Panc1 (cell line): Measurements from ENCODE around the gene ATP6V1E1. TPM values are rescaled to one million over a fixed set of nuclear protein-coding genes. Genes with fewer than 3 reads are reported as not detected.
"Not testable (repeated sequence)": the region's sequence is repeated elsewhere in the genome, so short reads cannot be mapped to it uniquely, and the experiment has no call there.

ENCODE experiments used
- ATAC-seq: fragments of 200-7000 bp; cut with Tn5 transposase; 2 replicates; pipeline ENCODE4 v1.9.1; 2020; ENCODE audit warnings: mild to moderate bottlenecking, moderate library complexity
- BruUV-seq: library from RNA; stranded (reverse); fragments of 400-500 nt; replicated peaks from 2 replicates; lab custom pipeline; 2021; lab: Mats Ljungman, UMichigan
- CTCF ChIA-PET: fragments of 300-600 bp; sonication (Branson Sonifier 250); formaldehyde crosslinking; loops from one replicate; lab custom pipeline; 2022; ENCODE audit warnings: antibody characterized with exemption; lab: Charles Lee
- POLR2A ChIA-PET: fragments of 300-600 bp; sonication (Branson Sonifier 250); formaldehyde crosslinking; loops from one replicate; lab custom pipeline; 2022; ENCODE audit warnings: antibody characterized with exemption; lab: Charles Lee
- DNase-seq: peaks from one replicate; pipeline ENCODE4 v3.0.0-alpha.2; 2010; ENCODE audit warnings: low read depth, low spot score
- H3K27ac ChIP-seq: 2 replicates; pipeline ENCODE4 v1.5.1; 2011; ENCODE audit warnings: mild to moderate bottlenecking, low read length, inconsistent platforms
- H3K27me3 ChIP-seq: fragments of 200-500 bp; sonication (Bioruptor generic); 2 replicates; pipeline ENCODE4 v1.6.0; 2014; ENCODE audit warnings: low read length, inconsistent platforms; ENCODE audit not compliant: control insufficient read depth, insufficient read depth
- H3K36me3 ChIP-seq: fragments of 200-500 bp; sonication (Bioruptor generic); 2 replicates; pipeline ENCODE4 v1.5.1; 2014; ENCODE audit warnings: inconsistent platforms, mild to moderate bottlenecking, low read length, moderate library complexity; ENCODE audit not compliant: control insufficient read depth, insufficient read depth
- H3K4me1 ChIP-seq: 2 replicates; pipeline ENCODE4 v1.5.1; 2011; ENCODE audit warnings: inconsistent platforms, mild to moderate bottlenecking, low read length, moderate library complexity; ENCODE audit not compliant: control insufficient read depth, insufficient read depth
- H3K4me3 ChIP-seq, 2 experiments: 2 replicates each; pipeline ENCODE4 v1.5.1; 2011 to 2012; ENCODE audit warnings: low read depth in 2 of 2, low read length in 2 of 2, mild to moderate bottlenecking in 2 of 2, inconsistent platforms in 1 of 2, moderate library complexity in 1 of 2
- H3K9me3 ChIP-seq: fragments of 200-500 bp; sonication (Bioruptor generic); 2 replicates; pipeline ENCODE4 v1.5.1; 2014; ENCODE audit warnings: low read depth, mild to moderate bottlenecking, inconsistent platforms, low read length, moderate library complexity; ENCODE audit not compliant: control insufficient read depth, insufficient read depth
- POLR2AphosphoS5 ChIP-seq: IDR thresholded peaks from 2 replicates; pipeline ENCODE4 v1.6.1; 2012; ENCODE audit warnings: mild to moderate bottlenecking, low read depth, low read length, moderate library complexity
- SIN3A ChIP-seq: IDR thresholded peaks from 2 replicates; pipeline ENCODE4 v1.6.1; 2012; ENCODE audit warnings: low read depth, mild to moderate bottlenecking, low read length, moderate library complexity, borderline replicate concordance; ENCODE audit not compliant: insufficient read depth
- TCF7L2 ChIP-seq: IDR thresholded peaks from 2 replicates; pipeline ENCODE4 v1.6.1; 2011; ENCODE audit warnings: mild to moderate bottlenecking, low read depth, low read length, inconsistent platforms
- in situ Hi-C: cut with HindIII; loops from 2 replicates; pipeline ENCODE4 v1.10.0; 2016; ENCODE audit warnings: low sequenced_read_pairs, low pct_unique_long_range_greater_than_20kb
- intact Hi-C: fragments of 100-400 bp; cut with micrococcal nuclease; formaldehyde crosslinking; loops from one replicate; pipeline ENCODE4 v1.10.0; 2022; ENCODE audit not compliant: unreplicated experiment
- total RNA-seq: library from RNA; stranded (reverse); gene quantifications from one replicate; pipeline ENCODE4 v1.2.1, GENCODE V29; 2021; ENCODE audit not compliant: unreplicated experiment
- TF ChIP-seq, protein P1 (sequence below), 2 experiments: IDR thresholded peaks; 2 replicates each; pipeline ENCODE4 v1.6.1; 2011 to 2012; ENCODE audit warnings: low read depth in 2 of 2, control low read depth in 1 of 2, low read length in 1 of 2, mild to moderate bottlenecking in 1 of 2, moderate library complexity in 1 of 2; ENCODE audit not compliant: insufficient read depth in 1 of 2
- TF ChIP-seq, protein P2 (sequence below): fragments of 450-650 bp; IDR thresholded peaks from 2 replicates; pipeline ENCODE4 v1.5.1; 2017; ENCODE audit warnings: mild to moderate bottlenecking

The ATP6V1E1 gene
- total RNA-seq, 1 experiment from 2014 or later: 136 TPM

DNA sequence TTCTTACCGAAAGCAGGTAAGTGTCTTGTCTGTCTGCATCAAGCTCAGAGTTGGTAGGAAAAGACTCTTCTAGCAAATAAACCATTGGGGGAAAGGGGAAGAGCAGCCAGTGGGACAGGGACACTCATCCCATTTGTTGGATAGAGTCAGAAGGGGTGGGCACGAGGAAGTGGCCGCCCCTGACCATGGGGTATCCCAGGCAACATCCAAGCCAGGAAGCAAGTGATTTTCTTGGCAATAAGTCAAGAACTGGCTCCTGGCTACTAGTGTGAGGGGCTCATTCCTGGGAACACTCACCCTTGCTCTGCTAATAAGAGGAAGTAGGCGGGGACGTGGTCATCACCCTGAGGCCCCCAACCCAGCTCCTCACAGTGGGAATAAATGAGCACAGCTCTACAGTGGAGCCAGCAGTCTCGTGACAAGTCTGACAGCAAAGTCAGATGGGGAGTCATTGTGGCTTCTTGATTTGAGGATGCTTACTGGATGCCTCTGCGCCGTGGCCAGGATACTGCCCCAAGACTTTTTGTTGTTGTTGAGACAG, 58.5 kb downstream of the ATP6V1E1 start:
- no TSS peak for BruUV-seq
- ChIA-PET CTCF (no interaction called here), POLR2A (no interaction called here)
- peak overlapping the region; percentile 80 for H3K27ac ChIP-seq
- ATAC-seq (peak; percentile 29; the same call in 1 of the 2 replicates), DNase-seq (no peak)
- H3K27me3 ChIP-seq: no peaks in the 10 kb centered on the region
- TF ChIP-seq, protein P1, sequence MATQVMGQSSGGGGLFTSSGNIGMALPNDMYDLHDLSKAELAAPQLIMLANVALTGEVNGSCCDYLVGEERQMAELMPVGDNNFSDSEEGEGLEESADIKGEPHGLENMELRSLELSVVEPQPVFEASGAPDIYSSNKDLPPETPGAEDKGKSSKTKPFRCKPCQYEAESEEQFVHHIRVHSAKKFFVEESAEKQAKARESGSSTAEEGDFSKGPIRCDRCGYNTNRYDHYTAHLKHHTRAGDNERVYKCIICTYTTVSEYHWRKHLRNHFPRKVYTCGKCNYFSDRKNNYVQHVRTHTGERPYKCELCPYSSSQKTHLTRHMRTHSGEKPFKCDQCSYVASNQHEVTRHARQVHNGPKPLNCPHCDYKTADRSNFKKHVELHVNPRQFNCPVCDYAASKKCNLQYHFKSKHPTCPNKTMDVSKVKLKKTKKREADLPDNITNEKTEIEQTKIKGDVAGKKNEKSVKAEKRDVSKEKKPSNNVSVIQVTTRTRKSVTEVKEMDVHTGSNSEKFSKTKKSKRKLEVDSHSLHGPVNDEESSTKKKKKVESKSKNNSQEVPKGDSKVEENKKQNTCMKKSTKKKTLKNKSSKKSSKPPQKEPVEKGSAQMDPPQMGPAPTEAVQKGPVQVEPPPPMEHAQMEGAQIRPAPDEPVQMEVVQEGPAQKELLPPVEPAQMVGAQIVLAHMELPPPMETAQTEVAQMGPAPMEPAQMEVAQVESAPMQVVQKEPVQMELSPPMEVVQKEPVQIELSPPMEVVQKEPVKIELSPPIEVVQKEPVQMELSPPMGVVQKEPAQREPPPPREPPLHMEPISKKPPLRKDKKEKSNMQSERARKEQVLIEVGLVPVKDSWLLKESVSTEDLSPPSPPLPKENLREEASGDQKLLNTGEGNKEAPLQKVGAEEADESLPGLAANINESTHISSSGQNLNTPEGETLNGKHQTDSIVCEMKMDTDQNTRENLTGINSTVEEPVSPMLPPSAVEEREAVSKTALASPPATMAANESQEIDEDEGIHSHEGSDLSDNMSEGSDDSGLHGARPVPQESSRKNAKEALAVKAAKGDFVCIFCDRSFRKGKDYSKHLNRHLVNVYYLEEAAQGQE (IDR thresholded peaks at IDR 0.05; ENCODE audit: insufficient read depth in 1 of 2, low read depth in 2 of 2, low read length in 1 of 2): no peak
- no peaks in the 10 kb centered on the region for H3K9me3 ChIP-seq
- H3K4me3 ChIP-seq: peak overlapping the region; percentile 22 to 41; a peak in 3 of 4 replicates
- intact Hi-C loops (no loop called here), in situ Hi-C loops (no loop called here)
- H3K36me3 ChIP-seq: no peaks in the 10 kb centered on the region
- peaks cover 10% of the 10 kb centered on the region for H3K4me1 ChIP-seq

DNA sequence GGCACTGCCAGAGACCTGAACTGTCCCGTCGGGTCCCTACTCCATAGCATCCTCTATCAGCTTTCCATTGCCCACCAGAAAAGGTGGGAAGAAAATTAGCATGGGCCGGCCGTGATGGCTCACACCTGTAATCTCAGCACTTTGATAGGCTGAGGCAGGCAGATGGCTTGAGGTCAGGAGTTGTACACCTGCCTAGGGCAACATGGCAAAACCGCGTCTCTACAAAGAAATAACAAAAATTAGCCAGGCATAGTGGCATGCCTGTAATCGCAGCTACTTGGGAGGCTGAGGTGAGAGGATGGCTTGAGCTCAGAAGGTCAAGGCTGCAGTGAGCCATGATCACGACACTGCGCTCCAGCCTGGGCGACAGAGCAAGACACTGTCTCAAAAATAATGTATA, 61.8 kb downstream of the ATP6V1E1 start:
- no peaks in the 10 kb centered on the region for H3K9me3 ChIP-seq
- ChIA-PET CTCF (interaction anchor here (1.2 kb wide), 1 partner anchor 8 kb away, joined by 3 read pairs; no protein-coding TSS in a partner anchor), POLR2A (interaction anchor here (0.6 kb wide), 1 partner anchor 379 kb away, joined by 14 read pairs; no protein-coding TSS in a partner anchor)
- ATAC-seq: no peak
- peaks cover 20% of the 10 kb centered on the region for H3K4me1 ChIP-seq
- no peaks in the 10 kb centered on the region for H3K27me3 ChIP-seq
- TF ChIP-seq TCF7L2: no peak
- TF ChIP-seq, protein P2, sequence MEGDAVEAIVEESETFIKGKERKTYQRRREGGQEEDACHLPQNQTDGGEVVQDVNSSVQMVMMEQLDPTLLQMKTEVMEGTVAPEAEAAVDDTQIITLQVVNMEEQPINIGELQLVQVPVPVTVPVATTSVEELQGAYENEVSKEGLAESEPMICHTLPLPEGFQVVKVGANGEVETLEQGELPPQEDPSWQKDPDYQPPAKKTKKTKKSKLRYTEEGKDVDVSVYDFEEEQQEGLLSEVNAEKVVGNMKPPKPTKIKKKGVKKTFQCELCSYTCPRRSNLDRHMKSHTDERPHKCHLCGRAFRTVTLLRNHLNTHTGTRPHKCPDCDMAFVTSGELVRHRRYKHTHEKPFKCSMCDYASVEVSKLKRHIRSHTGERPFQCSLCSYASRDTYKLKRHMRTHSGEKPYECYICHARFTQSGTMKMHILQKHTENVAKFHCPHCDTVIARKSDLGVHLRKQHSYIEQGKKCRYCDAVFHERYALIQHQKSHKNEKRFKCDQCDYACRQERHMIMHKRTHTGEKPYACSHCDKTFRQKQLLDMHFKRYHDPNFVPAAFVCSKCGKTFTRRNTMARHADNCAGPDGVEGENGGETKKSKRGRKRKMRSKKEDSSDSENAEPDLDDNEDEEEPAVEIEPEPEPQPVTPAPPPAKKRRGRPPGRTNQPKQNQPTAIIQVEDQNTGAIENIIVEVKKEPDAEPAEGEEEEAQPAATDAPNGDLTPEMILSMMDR: no peak
- TF ChIP-seq, protein P1 (IDR thresholded peaks at IDR 0.05; ENCODE audit: insufficient read depth in 1 of 2, low read depth in 2 of 2, low read length in 1 of 2): no peak
- no peak for TF ChIP-seq POLR2AphosphoS5
- TF ChIP-seq SIN3A: no peak
- no peak overlapping the region for H3K27ac ChIP-seq
- H3K4me3 ChIP-seq: no peak overlapping the region
- H3K36me3 ChIP-seq: no peaks in the 10 kb centered on the region
- intact Hi-C loops: no loop called here
- in situ Hi-C loops: no loop called here
- no peak for DNase-seq
- no TSS peak for BruUV-seq

DNA sequence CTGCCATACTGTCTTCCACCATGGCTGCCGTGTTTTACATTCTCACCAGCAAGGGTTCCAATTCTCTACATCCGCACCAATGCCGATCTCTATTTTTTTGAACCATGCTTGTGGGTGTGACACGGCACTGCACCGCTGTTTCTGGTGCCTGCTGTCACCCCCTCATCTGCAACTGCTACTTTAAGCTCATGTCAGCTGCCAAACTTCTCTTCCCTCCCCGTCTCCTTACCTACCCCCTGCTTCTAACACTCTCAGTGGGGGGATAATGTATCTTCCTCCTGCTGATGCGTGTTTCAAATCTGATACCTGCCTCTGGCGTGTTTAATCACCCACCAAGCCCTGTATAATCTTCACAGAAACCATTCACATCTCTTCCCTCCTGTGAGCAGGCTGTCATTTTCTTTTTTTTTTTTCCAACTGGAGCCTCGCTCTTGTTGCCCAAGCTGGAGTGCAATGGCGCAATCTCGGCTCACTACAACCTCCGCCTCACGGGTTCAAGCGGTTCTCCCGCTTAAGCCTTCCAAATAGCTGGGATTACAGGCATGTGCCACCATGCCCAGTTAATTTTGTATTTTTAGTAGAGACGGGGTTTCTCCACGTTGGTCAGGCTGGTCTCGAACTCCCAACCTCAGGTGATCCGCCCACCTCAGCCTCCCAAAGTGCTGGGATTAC, 62.4 kb downstream of the ATP6V1E1 start:
- H3K4me3 ChIP-seq, H3K27ac ChIP-seq, intact Hi-C loops, BruUV-seq, H3K36me3 ChIP-seq, DNase-seq, ATAC-seq, H3K27me3 ChIP-seq, in situ Hi-C loops, H3K9me3 ChIP-seq: not testable (repeated sequence)
- ChIA-PET CTCF (interaction anchor here (1.2 kb wide), 1 partner anchor 7 kb away, joined by 3 read pairs; no protein-coding TSS in a partner anchor), POLR2A (interaction anchor here (0.6 kb wide), 1 partner anchor 378 kb away, joined by 14 read pairs; no protein-coding TSS in a partner anchor)
- H3K4me1 ChIP-seq: peaks cover 20% of the 10 kb centered on the region
